Measurements from ENCODE around the gene RPL27.

- TF ChIP-seq CTCF (conservative IDR thresholded peaks at IDR 0.05 in 1 of 2, IDR thresholded peaks at IDR 0.05 in 1 of 2; ENCODE audit: low read depth in 1 of 2, low read length in 2 of 2) (no peak), EZH2 (IDR thresholded peaks at IDR 0.05; ENCODE audit: low read length, missing control alignments) (no peak)
Observed at GRCh38 chr17:42991471-42991870, 6.7 kb upstream of the RPL27 start.
